SK-N-SH (cell line): Measurements from ENCODE around the gene MED16. TPM values are rescaled to one million over a fixed set of nuclear protein-coding genes. Genes with fewer than 3 reads are reported as not detected.

ENCODE experiments used
- CTCF ChIA-PET: fragments of 300-600, 350-600 bp; formaldehyde crosslinking; extraction: SDS; loops from one replicate; lab custom pipeline; 2021; lab: Yijun Ruan, JAX
- POLR2A ChIA-PET: fragments of 350-600 bp; sonication (Branson Sonifier 250); formaldehyde crosslinking; extraction: SDS; loops from one replicate; lab custom pipeline; 2020; ENCODE audit warnings: antibody characterized with exemption, inconsistent platforms; lab: Yijun Ruan, JAX
- DNase-seq: peaks from one replicate; pipeline ENCODE4 v3.0.0; 2012
- H2AFZ ChIP-seq: fragments of 200-600 bp; sonication (generic); 2 replicates; pipeline ENCODE4 v1.8.1; 2016; ENCODE audit warnings: antibody characterized with exemption, mild to moderate bottlenecking, low read depth
- H3F3A ChIP-seq: fragments of 200-600 bp; sonication (generic); replicated peaks from 2 replicates; pipeline ENCODE3; 2016; ENCODE audit warnings: antibody characterized with exemption, mild to moderate bottlenecking; ENCODE audit not compliant: insufficient read depth
- H3K27ac ChIP-seq, 2 experiments: fragments of 200-500 bp in 1 of 2; fragments of 200-600 bp in 1 of 2; sonication (Bioruptor generic) in 1 of 2; sonication (generic), shearing (Covaris generic) in 1 of 2; 2 replicates each; pipeline versions ENCODE4 v1.5.1 to v1.6.1; 2014 to 2016; ENCODE audit warnings: low read depth in 2 of 2, inconsistent platforms in 1 of 2, low read length in 1 of 2, mild to moderate bottlenecking in 1 of 2, mixed read lengths in 1 of 2
- H3K27me3 ChIP-seq: fragments of 200-600 bp; sonication (generic), shearing (Covaris generic); 2 replicates; pipeline ENCODE4 v1.6.1; 2016; ENCODE audit warnings: mixed run types; ENCODE audit not compliant: insufficient read depth
- H3K36me3 ChIP-seq, 2 experiments: fragments of 200-500 bp in 1 of 2; fragments of 200-600 bp in 1 of 2; sonication (Bioruptor generic) in 1 of 2; sonication (generic) in 1 of 2; replicated peaks in 1 of 2; 2 replicates each; pipeline versions ENCODE3 to v1.5.1; 2014 to 2016; ENCODE audit warnings: low read length in 1 of 2, mild to moderate bottlenecking in 1 of 2; ENCODE audit not compliant: insufficient read depth in 2 of 2, control insufficient read depth in 1 of 2
- H3K4me1 ChIP-seq, 2 experiments: fragments of 200-500 bp in 1 of 2; fragments of 200-600 bp in 1 of 2; sonication (Bioruptor generic) in 1 of 2; sonication (generic), shearing (Covaris generic) in 1 of 2; 2 replicates each; pipeline versions ENCODE4 v1.5.1 to v1.6.1; 2014 to 2016; ENCODE audit warnings: low read depth in 1 of 2, low read length in 1 of 2, mixed run types in 1 of 2; ENCODE audit not compliant: insufficient read depth in 2 of 2, control insufficient read depth in 1 of 2
- H3K4me2 ChIP-seq: fragments of 200-600 bp; sonication (generic), shearing (Covaris generic); 2 replicates; pipeline ENCODE4 v1.6.1; 2017; ENCODE audit warnings: mixed run types
- H3K4me3 ChIP-seq, 2 experiments: fragments of 200-500 bp in 1 of 2; fragments of 200-600 bp in 1 of 2; sonication (Bioruptor generic) in 1 of 2; sonication (generic), shearing (Covaris generic) in 1 of 2; 2 replicates each; pipeline versions ENCODE4 v1.5.1 to v1.8.1; 2014 to 2016; ENCODE audit warnings: low read depth in 2 of 2, inconsistent platforms in 1 of 2, low read length in 1 of 2, mild to moderate bottlenecking in 1 of 2, mixed read lengths in 1 of 2, moderate library complexity in 1 of 2
- H3K79me2 ChIP-seq: fragments of 200-600 bp; sonication (generic); 2 replicates; pipeline ENCODE4 v1.8.1; 2017; ENCODE audit warnings: mild to moderate bottlenecking; ENCODE audit not compliant: insufficient read depth
- H3K9ac ChIP-seq: fragments of 200-600 bp; sonication (generic); 2 replicates; pipeline ENCODE4 v1.6.1; 2017; ENCODE audit warnings: mixed run types
- H3K9me2 ChIP-seq: fragments of 200-600 bp; sonication (generic); 2 replicates; pipeline ENCODE4 v1.6.1; 2017; ENCODE audit warnings: mixed run types
- H3K9me3 ChIP-seq: fragments of 200-600 bp; sonication (generic); 2 replicates; pipeline ENCODE4 v1.6.1; 2017; ENCODE audit warnings: mixed run types, mild to moderate bottlenecking, moderate library complexity
- H4K20me1 ChIP-seq: fragments of 200-600 bp; sonication (generic); 2 replicates; pipeline ENCODE4 v1.6.1; 2017; ENCODE audit warnings: mild to moderate bottlenecking, mixed run types; ENCODE audit not compliant: insufficient read depth
- CHD2 ChIP-seq: fragments of 150-350 bp; IDR thresholded peaks from 2 replicates; pipeline ENCODE4 v1.6.1; 2018; ENCODE audit warnings: low read length; ENCODE audit not compliant: partially characterized antibody
- EP300 ChIP-seq, 2 experiments: IDR thresholded peaks; 2 replicates each; pipeline versions ENCODE4 v1.4.0 to v1.6.1; 2012; ENCODE audit warnings: borderline replicate concordance in 1 of 2, low read depth in 1 of 2, low read length in 1 of 2
- EZH2phosphoT487 ChIP-seq: fragments of 200-600 bp; sonication (generic); IDR thresholded peaks from 2 replicates; pipeline ENCODE4 v1.6.1; 2017; ENCODE audit warnings: low read depth, mixed run types, mild to moderate bottlenecking, antibody characterized with exemption, moderate library complexity, borderline replicate concordance
- FOSL2 ChIP-seq: IDR thresholded peaks from 2 replicates; pipeline ENCODE4 v1.4.0; 2012; ENCODE audit warnings: low read depth, mild to moderate bottlenecking, moderate library complexity, borderline replicate concordance
- FOXJ3 ChIP-seq: sonication (generic); formaldehyde crosslinking; IDR thresholded peaks from 2 replicates; pipeline ENCODE4 v1.5.1; 2020; ENCODE audit warnings: mild to moderate bottlenecking, missing genetic modification reagents
- GABPA ChIP-seq: IDR thresholded peaks from 2 replicates; pipeline ENCODE4 v1.4.0; 2012; ENCODE audit warnings: low read depth, mild to moderate bottlenecking
- GATA2 ChIP-seq: sonication (generic); formaldehyde crosslinking; IDR thresholded peaks from 2 replicates; pipeline ENCODE4 v1.5.0; 2020; ENCODE audit warnings: mild to moderate bottlenecking, missing genetic modification reagents
- IRF3 ChIP-seq: fragments of 150-350 bp; IDR thresholded peaks from 2 replicates; pipeline ENCODE4 v1.6.1; 2016; ENCODE audit warnings: mild to moderate bottlenecking, low read depth, low read length
- JUND ChIP-seq: IDR thresholded peaks from 2 replicates; pipeline ENCODE4 v1.4.0; 2012
- MEF2A ChIP-seq: IDR thresholded peaks from 2 replicates; pipeline ENCODE4 v1.4.0; 2012; ENCODE audit warnings: low read depth, borderline replicate concordance
- RAD21 ChIP-seq: IDR thresholded peaks from 2 replicates; pipeline ENCODE4 v1.6.1; 2012; ENCODE audit warnings: mild to moderate bottlenecking, low read length
- RFX5 ChIP-seq: IDR thresholded peaks from 2 replicates; pipeline ENCODE4 v1.6.1; 2012; ENCODE audit warnings: mild to moderate bottlenecking, improper control_type of control experiment, low read length
- RXRA ChIP-seq: IDR thresholded peaks from 2 replicates; pipeline ENCODE4 v1.4.0; 2012; ENCODE audit warnings: low read depth, mild to moderate bottlenecking, borderline replicate concordance
- SIN3A ChIP-seq: IDR thresholded peaks from 2 replicates; pipeline ENCODE4 v1.6.1; 2012; ENCODE audit warnings: low read depth, mild to moderate bottlenecking, low read length, moderate library complexity, borderline replicate concordance
- TAF1 ChIP-seq: IDR thresholded peaks from 2 replicates; pipeline ENCODE4 v1.6.1; 2012; ENCODE audit warnings: low read depth, mild to moderate bottlenecking, low read length, moderate library complexity, borderline replicate concordance
- TCF12 ChIP-seq: IDR thresholded peaks from 2 replicates; pipeline ENCODE4 v1.4.0; 2012
- TEAD4 ChIP-seq: IDR thresholded peaks from 2 replicates; pipeline ENCODE4 v1.4.0; 2012; ENCODE audit warnings: mild to moderate bottlenecking, borderline replicate concordance; ENCODE audit not compliant: insufficient read depth
- WGBS: methylation state at CpG from one replicate; pipeline ENCODE4 v1.1.6; 2017; ENCODE audit warnings: low lambda C conversion rate; 5-methylcytosine and 5-hydroxymethylcytosine counted together
- polyA plus RNA-seq, 3 experiments: library from polyadenylated mRNA; depleted of rRNA; stranded (reverse); fragments of >200 nt; gene quantifications; 2 replicates each; pipeline ENCODE4 v1.2.3, GENCODE V29; 2012
- TF ChIP-seq, protein P1 (sequence below): IDR thresholded peaks from 2 replicates; pipeline ENCODE4 v1.4.0; 2012; ENCODE audit warnings: low read depth, borderline replicate concordance

MED16 gene
- polyA plus RNA-seq, 1 of the 3 experiments (the other 2 are of a cell fraction) = 40.6 TPM

GRCh38 chr19:919199-920050 lies 26.4 kb upstream of the MED16 start:
- H3K9ac ChIP-seq = no peak overlapping the region
- no peak overlapping the region for H3K27ac ChIP-seq
- no peaks in the 10 kb centered on the region for H3K79me2 ChIP-seq
- ChIA-PET POLR2A (no interaction called here), CTCF (interaction anchor here (0.7 to 11.2 kb wide), 7 partner anchors 10 to 149 kb away, joined by 3 to 161 read pairs (median 5); partner anchors contain the start of genes CFD and WDR18)
- H3K9me2 ChIP-seq = no peaks in the 10 kb centered on the region
- H3K4me1 ChIP-seq = peaks cover under 1 to 17% of the 10 kb centered on the region in 2 experiments; a peak in 1 of 4 replicates
- no peak for DNase-seq
- H4K20me1 ChIP-seq = no peaks in the 10 kb centered on the region
- no peak overlapping the region for H3K4me2 ChIP-seq
- H3F3A ChIP-seq = peaks cover 26% of the 10 kb centered on the region
- TF ChIP-seq FOXJ3 (no peak), SIN3A (no peak), EZH2phosphoT487 (no peak), FOSL2 (no peak)
- H3K27me3 ChIP-seq = peaks cover 41% of the 10 kb centered on the region
- H3K36me3 ChIP-seq = no peaks in the 10 kb centered on the region
- WGBS = 16% methylated on average over 27 of the region's 68 CpGs
- no peak overlapping the region for H2AFZ ChIP-seq
- no peak overlapping the region for H3K4me3 ChIP-seq
- H3K9me3 ChIP-seq = no peaks in the 10 kb centered on the region

- H3K27me3 ChIP-seq = peaks cover 41% of the 10 kb centered on the region
- 6% methylated on average over 39 of the region's 58 CpGs for WGBS
- TF ChIP-seq, protein P1, sequence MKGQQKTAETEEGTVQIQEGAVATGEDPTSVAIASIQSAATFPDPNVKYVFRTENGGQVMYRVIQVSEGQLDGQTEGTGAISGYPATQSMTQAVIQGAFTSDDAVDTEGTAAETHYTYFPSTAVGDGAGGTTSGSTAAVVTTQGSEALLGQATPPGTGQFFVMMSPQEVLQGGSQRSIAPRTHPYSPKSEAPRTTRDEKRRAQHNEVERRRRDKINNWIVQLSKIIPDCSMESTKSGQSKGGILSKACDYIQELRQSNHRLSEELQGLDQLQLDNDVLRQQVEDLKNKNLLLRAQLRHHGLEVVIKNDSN = no peak
- TF ChIP-seq RXRA (no peak), GATA2 (CRISPR knock-in tag) (no peak), RFX5 (no peak), FOXJ3 (no peak), TEAD4 (no peak), EP300 (IDR thresholded peaks at IDR 0.05; ENCODE audit: borderline replicate concordance in 1 of 2, low read depth in 1 of 2, low read length in 1 of 2) (no peak), RAD21 (no peak), MEF2A (no peak), JUND (no peak), TAF1 (no peak), IRF3 (no peak), CHD2 (no peak), TCF12 (no peak), GABPA (no peak)
- TF ChIP-seq, all 33 proteins: peak for 0
- Histone ChIP-seq H3K4me1 (peaks cover 0 to 17% of the 10 kb centered on the region in 2 experiments; a peak in 2 of 4 replicates), H3K36me3 (no peaks in the 10 kb centered on the region), H3K9ac (no peak overlapping the region), H3K27ac (no peak overlapping the region), H2AFZ (no peak overlapping the region), H3K9me2 (no peaks in the 10 kb centered on the region), H3K4me2 (no peak overlapping the region), H3F3A (peaks cover 26% of the 10 kb centered on the region), H4K20me1 (no peaks in the 10 kb centered on the region), H3K9me3 (no peaks in the 10 kb centered on the region), H3K79me2 (no peaks in the 10 kb centered on the region), H3K4me3 (no peak overlapping the region)
- ChIA-PET POLR2A (no interaction called here), CTCF (interaction anchor here (0.7 to 11.2 kb wide), 7 partner anchors 11 to 137 kb away, joined by 3 to 161 read pairs (median 20); partner anchors contain the start of genes CFD and WDR18)
- no peak for DNase-seq
Observed at GRCh38 chr19:918481-919198, 25.7 kb upstream of the MED16 start.
